ENCODE results near the gene SLC22A25. TPM values are rescaled to one million over a fixed set of nuclear protein-coding genes. Genes with fewer than 3 reads are reported as not detected.

Gene SLC22A25
- polyA plus RNA-seq, 1 donor from 2014 or later: not detected

Other genes starting within 250 kb of the SLC22A25 start
- gene SLC22A8, start 227.8 kb downstream of the SLC22A25 start, polyA plus RNA-seq: not detected in 2 replicates
- gene SLC22A24, start 99.4 kb downstream of the SLC22A25 start, polyA plus RNA-seq: not detected in 2 replicates
- not detected in 2 replicates for gene SLC22A9, start 126.2 kb upstream of the SLC22A25 start, polyA plus RNA-seq
- 0.14 TPM in 1 of 2 replicates, not detected in the other for gene PLAAT5, start 247.6 kb upstream of the SLC22A25 start, polyA plus RNA-seq

All from neural cell (in vitro differentiated cells).